BJ (cell line): ENCODE data around the gene GFER. TPM values are rescaled to one million over a fixed set of nuclear protein-coding genes. Genes with fewer than 3 reads are reported as not detected.

Source experiments
- CTCF ChIA-PET: fragments of 350-600 bp; formaldehyde crosslinking; extraction: SDS; loops from one replicate; lab custom pipeline; 2021; ENCODE audit warnings: antibody characterized with exemption, inconsistent platforms; lab: Yijun Ruan, JAX
- POLR2A ChIA-PET: fragments of 300-600 bp; sonication (Branson Sonifier 250); formaldehyde crosslinking; extraction: SDS; loops from one replicate; lab custom pipeline; 2021; ENCODE audit warnings: antibody characterized with exemption; lab: Charles Lee
- DNase-seq: peaks from one replicate; pipeline ENCODE4 v3.0.0-alpha.2; 2011; ENCODE audit warnings: low read depth
- H3K27me3 ChIP-seq: 2 replicates; pipeline ENCODE4 v1.6.0; 2011; ENCODE audit warnings: low read length; ENCODE audit not compliant: control insufficient read depth, insufficient read depth
- H3K36me3 ChIP-seq: 2 replicates; pipeline ENCODE4 v1.5.1; 2011; ENCODE audit warnings: low read length; ENCODE audit not compliant: control insufficient read depth, insufficient read depth
- H3K4me3 ChIP-seq: 2 replicates; pipeline ENCODE4 v1.5.1; 2011; ENCODE audit warnings: low read depth, mild to moderate bottlenecking, control low read depth, low read length
- polyA plus RNA-seq: library from polyadenylated mRNA; depleted of rRNA; stranded (reverse); fragments of >200 nt; gene quantifications from 2 replicates; pipeline ENCODE4 v1.2.3, GENCODE V29; 2011
- TF ChIP-seq, protein P1 (sequence below): IDR thresholded peaks from 2 replicates; pipeline ENCODE4 v1.5.1; 2011; ENCODE audit warnings: low read depth, mild to moderate bottlenecking, control low read depth, inconsistent platforms, low read length, moderate library complexity; ENCODE audit not compliant: insufficient read depth

Gene GFER
- polyA plus RNA-seq, 1 experiment: 19.8 TPM

DNA sequence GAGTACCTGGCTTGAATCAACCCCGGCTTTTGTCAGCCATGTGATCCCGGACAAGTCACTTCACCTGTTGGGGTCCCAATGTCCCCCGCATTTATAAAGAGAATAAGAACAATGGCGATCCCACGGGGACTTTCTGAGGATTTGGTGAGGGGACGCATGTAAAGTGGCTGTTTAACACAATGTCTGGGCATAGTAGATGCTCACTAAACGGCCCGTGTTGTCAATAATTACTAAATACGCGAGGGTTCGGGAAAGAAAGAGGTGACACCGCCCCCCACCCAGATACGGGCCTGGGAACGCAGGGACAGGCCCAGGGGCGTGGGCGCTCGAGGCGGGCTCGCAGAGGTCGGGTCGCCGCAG, 7.6 kb downstream of the GFER start:
- H3K27me3 ChIP-seq: peaks cover 2% of the 10 kb centered on the region; the same call in 1 of the 2 replicates
- DNase-seq: no peak
- H3K4me3 ChIP-seq: peak overlapping the region; percentile 41
- TF ChIP-seq, protein P1, sequence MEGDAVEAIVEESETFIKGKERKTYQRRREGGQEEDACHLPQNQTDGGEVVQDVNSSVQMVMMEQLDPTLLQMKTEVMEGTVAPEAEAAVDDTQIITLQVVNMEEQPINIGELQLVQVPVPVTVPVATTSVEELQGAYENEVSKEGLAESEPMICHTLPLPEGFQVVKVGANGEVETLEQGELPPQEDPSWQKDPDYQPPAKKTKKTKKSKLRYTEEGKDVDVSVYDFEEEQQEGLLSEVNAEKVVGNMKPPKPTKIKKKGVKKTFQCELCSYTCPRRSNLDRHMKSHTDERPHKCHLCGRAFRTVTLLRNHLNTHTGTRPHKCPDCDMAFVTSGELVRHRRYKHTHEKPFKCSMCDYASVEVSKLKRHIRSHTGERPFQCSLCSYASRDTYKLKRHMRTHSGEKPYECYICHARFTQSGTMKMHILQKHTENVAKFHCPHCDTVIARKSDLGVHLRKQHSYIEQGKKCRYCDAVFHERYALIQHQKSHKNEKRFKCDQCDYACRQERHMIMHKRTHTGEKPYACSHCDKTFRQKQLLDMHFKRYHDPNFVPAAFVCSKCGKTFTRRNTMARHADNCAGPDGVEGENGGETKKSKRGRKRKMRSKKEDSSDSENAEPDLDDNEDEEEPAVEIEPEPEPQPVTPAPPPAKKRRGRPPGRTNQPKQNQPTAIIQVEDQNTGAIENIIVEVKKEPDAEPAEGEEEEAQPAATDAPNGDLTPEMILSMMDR: no peak
- ChIA-PET POLR2A (no interaction called here), CTCF (interaction anchor here (1.4 kb wide), 1 partner anchor 13 kb away, joined by 4 read pairs; no protein-coding TSS in a partner anchor)
- H3K36me3 ChIP-seq: peaks cover 6% of the 10 kb centered on the region

- H3K27me3 ChIP-seq: peaks cover 2% of the 10 kb centered on the region; the same call in 1 of the 2 replicates
- TF ChIP-seq, protein P1: no peak
- DNase-seq: peak; percentile 20
- ChIA-PET CTCF (interaction anchor here (0.6 to 1.4 kb wide), 2 partner anchors 10 to 12 kb away, joined by 3 to 4 read pairs; no protein-coding TSS in a partner anchor), POLR2A (interaction anchor here (0.6 kb wide), 1 partner anchor 209 kb away, joined by 3 read pairs; the partner anchor contains the start of gene NUBP2)
- H3K36me3 ChIP-seq: 0 out of 2 replicates have a peak, but pooled peaks cover 1% of the 10 kb centered on the region
- peak overlapping the region; percentile 41 for H3K4me3 ChIP-seq
These were observed 8.1 kb downstream of the GFER start for GRCh38 chr16:1991948-1992703.

- no peaks in the 10 kb centered on the region; the same call in 1 of the 2 replicates for H3K36me3 ChIP-seq
- no peak overlapping the region for H3K4me3 ChIP-seq
- ChIA-PET POLR2A (interaction anchor here (0.6 kb wide), 1 partner anchor 210 kb away, joined by 3 read pairs; the partner anchor contains the start of gene NUBP2), CTCF (interaction anchor here (0.6 to 1.4 kb wide), 4 partner anchors 10 to 1011 kb away, joined by 3 to 4 read pairs (median 4); no protein-coding TSS in a partner anchor)
- TF ChIP-seq, protein P1: no peak
- peaks cover 2% of the 10 kb centered on the region; the same call in 1 of the 2 replicates for H3K27me3 ChIP-seq
- no peak for DNase-seq
These were observed 8.8 kb downstream of the GFER start for GRCh38 chr16:1992704-1993317.

DNA sequence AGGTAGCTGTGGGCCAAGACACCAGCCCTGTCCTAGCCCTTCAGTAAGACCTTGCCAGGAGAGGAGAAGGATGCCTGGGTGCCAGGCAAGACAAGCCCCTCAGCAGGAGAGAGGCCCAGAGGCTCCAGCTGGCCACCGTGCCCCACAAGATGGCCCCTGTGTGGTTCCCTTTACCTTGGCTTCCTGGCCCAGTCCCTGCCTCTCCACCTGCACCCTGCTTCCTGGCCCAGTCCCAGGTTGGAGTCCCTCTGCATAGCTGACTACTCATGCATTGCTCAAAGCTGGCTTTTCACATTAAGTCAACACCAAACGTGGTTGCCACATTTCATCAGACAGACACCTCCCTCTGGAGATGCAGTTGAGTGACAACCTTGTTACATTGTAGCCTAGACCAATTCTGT, 9.7 kb downstream of the GFER start:
- ChIA-PET POLR2A (no interaction called here), CTCF (interaction anchor here (0.9 to 1.5 kb wide), 2 partner anchors 10 to 147 kb away, joined by 4 read pairs; no protein-coding TSS in a partner anchor)
- no peak for DNase-seq

More for the DNA sequence above, 9.7 kb downstream of the GFER start:
- Histone ChIP-seq H3K36me3 (peaks cover 7% of the 10 kb centered on the region), H3K4me3 (no peak overlapping the region), H3K27me3 (peaks cover 2% of the 10 kb centered on the region; the same call in 1 of the 2 replicates)
- TF ChIP-seq, protein P1: no peak
